ENCODE data around the gene C2CD2L.

- TF ChIP-seq EZH2phosphoT487 (IDR thresholded peaks at IDR 0.05; ENCODE audit: borderline replicate concordance, low read depth), result no peak
- TF ChIP-seq ZBTB33 (IDR thresholded peaks at IDR 0.05; ENCODE audit: borderline replicate concordance, low read depth), result no peak
- no peak for TF ChIP-seq CTCF (IDR thresholded peaks at IDR 0.05)
- TF ChIP-seq RCOR1 (IDR thresholded peaks at IDR 0.05; ENCODE audit: low read length), result no peak
- TF ChIP-seq NFIC (IDR thresholded peaks at IDR 0.05; ENCODE audit: borderline replicate concordance), result no peak
- TF ChIP-seq POLR2AphosphoS5 (IDR thresholded peaks at IDR 0.05; ENCODE audit: low read depth, low read length), result no peak
- TF ChIP-seq REST (IDR thresholded peaks at IDR 0.05; ENCODE audit: low read depth, low read length), result no peak
- no peak for TF ChIP-seq TAF1 (IDR thresholded peaks at IDR 0.05; ENCODE audit: borderline replicate concordance, low read depth, low read length)
- TF ChIP-seq FOXM1 (IDR thresholded peaks at IDR 0.05; ENCODE audit: low read depth), result no peak
- TF ChIP-seq NRF1 (IDR thresholded peaks at IDR 0.05; ENCODE audit: low read depth, low read length), result no peak
- no peak for TF ChIP-seq EP300 (IDR thresholded peaks at IDR 0.05; ENCODE audit: borderline replicate concordance in 1 of 2, low read depth in 1 of 2, low read length in 1 of 2)
- no peak for TF ChIP-seq USF2 (IDR thresholded peaks at IDR 0.05; ENCODE audit: borderline replicate concordance, low read depth, low read length)
- no peak for TF ChIP-seq SIN3A (IDR thresholded peaks at IDR 0.05; ENCODE audit: borderline replicate concordance, low read depth, low read length)
These were observed 2.7 kb downstream of the C2CD2L start for GRCh38 chr11:119109843-119110242.

Measured in SK-N-SH (cell line).